Stimulated activated CD4-positive, alpha-beta T cell treated with anti-CD3 and anti-CD28 coated beads, TNF-alpha, amount 100 ng/mL, for 4 hours (primary cell): ENCODE data around the gene P3H3.

ENCODE experiments used
- DNase-seq, 3 experiments: peaks; one replicate each; pipeline ENCODE4 v3.0.0-alpha.2; 2020; ENCODE audit warnings: low read depth in 3 of 3

The P3H3 gene

GRCh38 chr12:6827982-6828780, at the start of gene P3H3:
P3H3 (plus strand) TSS chr12:6828407; CDS start chr12:6828441, 34 bp downstream.
- DNase-seq, result no peak

GRCh38 chr12:6778574-6779550, 49.3 kb upstream of the P3H3 start:
- DNase-seq, result peak; percentile 74 to 85 (median 81)

DNA sequence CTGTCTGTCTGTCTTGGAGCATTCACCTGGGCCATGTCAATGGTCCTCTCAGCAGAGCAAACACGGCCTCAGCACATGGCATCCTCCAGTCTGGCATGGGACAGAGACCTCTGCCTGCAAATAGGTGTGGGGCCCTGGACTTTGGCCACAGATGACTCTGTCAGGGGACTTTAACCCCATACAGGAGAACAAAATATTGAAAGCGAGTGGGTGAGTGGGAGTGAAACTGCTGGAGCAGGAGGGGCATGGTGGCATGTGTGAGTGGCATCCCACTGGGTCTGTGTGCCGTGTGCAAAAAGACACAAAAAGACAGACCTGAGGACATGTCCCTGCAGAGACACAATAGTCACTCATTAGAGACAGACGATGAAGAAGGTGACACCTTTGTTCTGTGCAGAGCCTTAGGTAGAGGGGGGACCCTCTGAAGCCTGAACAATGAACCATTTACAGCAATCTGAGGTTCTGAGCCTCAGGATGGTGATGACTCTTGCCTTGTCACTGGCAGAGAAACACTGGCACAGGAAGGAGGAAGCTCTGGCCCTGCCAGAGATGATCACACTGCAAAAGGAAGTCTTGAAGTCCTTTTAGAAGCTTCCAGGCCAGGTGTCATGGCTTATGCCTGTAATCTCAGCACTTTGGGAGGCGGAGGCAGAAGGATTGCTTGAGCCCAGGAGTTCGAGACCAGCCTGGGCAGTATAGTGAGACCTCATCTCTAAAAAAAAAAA, 48.3 kb upstream of the P3H3 start:
- no peak for DNase-seq

DNA sequence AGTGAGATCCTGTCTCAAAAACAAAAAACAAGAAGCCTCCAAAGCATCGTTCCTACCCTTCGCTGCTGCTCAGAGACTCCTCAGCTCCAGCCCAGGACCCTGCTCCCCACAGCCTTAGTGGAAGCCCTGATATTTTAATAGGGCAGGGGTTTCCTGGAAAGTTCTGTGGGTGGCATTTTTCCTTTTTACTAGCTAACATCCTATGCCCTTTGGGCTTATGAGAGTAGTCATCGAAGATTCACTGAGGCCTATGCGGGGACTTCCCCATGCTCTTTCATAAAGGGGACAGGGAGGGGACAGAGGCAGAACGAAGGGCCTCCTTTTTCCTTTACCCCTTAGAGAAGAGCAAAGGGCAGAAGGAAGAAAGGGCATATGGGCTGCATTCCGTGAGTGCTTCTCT, 47.6 kb upstream of the P3H3 start:
- DNase-seq, result no peak

GRCh38 chr12:6782119-6782518, 46.1 kb upstream of the P3H3 start:
- no peak for DNase-seq

DNA sequence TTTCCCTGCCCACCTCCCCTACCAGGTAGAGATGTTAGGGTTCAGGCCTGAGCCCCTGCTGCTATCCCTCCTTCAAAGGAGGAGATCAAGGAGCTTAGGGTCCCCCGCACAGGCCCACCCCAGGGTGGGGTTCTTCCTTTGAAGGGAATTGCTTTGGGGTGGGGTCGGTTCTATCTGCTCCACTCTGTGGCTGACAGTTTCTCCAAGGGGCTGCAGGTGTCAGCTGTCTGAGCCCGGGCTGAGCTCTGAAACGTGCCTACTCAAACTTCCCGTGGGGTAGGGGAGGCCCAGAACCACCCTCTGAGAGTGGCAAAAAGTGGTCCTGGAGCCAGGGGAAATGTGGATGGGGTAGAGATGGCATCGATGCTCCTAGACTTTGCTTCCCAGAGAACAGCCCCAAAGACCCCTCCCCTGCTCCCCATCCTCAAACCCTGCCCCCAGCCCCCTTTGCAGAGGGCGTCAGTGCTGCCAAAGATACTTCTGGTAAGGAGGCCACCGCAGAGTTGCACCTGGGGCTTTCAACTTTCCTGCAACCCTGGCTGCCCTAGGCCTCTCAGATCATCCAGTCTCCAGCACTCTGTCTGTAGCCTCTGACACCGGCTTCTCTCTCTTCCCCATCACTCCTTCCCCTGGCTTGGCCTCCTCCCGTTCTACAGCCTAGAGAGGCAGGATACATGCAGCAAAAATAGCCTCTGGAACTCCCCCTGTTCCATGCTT, 45.2 kb upstream of the P3H3 start:
- DNase-seq, result no peak

DNA sequence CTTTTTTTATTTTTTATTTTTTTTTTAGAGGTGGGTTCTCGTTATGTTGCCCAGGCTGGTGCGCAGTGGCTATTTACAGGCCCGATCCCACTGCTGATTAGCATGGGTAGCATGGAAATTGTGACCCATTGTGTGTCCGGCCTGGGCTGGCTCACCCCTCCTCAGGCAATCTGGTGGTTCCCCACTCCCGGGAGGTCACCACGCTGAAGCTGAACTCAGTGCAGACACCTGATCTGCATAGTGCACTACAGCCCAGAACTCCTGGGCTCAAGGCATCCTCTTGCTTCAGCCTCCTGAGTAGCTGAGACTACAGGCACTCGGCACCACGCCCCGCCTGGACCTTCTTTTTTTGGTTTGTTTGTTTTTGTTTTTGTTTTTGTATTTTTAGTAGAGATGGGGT, 44.4 kb upstream of the P3H3 start:
- DNase-seq, result no peak

- no peak for DNase-seq
These were observed 43.9 kb upstream of the P3H3 start for GRCh38 chr12:6784296-6784695.

GRCh38 chr12:6784761-6785160, 43.4 kb upstream of the P3H3 start:
- no peak for DNase-seq

DNA sequence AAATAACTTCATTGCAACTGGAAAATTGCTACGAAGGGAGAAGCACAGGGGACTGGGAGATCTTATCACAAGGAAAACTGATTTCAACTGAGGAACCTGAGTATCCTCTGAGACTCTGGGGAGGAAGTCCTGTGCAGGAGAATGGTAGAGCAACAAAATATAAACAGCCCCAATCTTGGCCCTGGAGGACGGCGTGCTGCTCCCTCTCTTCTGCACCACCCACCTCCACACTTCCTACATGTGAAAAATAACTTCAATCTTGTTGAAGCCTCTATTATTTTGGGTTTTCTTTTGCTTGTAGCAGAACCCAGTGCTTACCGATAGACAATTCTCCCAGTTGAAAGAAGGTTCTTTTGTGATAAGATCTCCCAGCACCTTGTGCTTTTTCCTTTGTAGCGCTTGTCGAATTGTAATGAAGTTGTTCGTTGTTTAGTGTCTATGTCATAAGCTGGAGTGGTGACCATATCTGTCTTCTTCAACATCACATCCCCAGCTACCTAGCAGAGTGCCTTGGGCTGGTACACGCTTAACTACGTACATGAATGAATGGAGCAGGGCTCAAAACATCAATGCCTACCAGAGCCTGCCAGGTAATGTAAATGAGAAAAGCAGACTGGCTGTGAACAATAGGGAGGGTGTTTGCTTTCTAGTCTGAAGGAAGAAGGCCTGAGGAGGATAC, 41.7 kb upstream of the P3H3 start:
- no peak for DNase-seq

DNA sequence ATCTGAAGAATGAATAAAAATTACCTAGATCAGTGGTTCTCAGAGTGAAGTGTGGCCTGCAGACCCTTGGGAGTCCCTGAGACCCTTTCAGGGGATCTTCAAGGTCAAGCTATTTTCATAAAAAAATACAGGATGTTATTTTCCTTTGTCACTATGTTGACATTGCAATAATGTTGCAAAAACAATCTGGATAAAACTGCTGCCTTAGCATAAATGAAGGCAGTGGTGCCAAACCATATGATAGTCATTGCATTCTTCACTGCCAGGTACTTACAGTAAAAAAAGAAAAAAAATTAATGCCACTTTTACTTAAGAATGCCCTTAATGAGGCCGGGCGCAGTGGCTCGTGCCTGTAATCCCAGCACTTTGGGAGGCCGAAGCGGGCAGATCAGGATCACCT, 40.9 kb upstream of the P3H3 start:
- DNase-seq, result no peak

DNA sequence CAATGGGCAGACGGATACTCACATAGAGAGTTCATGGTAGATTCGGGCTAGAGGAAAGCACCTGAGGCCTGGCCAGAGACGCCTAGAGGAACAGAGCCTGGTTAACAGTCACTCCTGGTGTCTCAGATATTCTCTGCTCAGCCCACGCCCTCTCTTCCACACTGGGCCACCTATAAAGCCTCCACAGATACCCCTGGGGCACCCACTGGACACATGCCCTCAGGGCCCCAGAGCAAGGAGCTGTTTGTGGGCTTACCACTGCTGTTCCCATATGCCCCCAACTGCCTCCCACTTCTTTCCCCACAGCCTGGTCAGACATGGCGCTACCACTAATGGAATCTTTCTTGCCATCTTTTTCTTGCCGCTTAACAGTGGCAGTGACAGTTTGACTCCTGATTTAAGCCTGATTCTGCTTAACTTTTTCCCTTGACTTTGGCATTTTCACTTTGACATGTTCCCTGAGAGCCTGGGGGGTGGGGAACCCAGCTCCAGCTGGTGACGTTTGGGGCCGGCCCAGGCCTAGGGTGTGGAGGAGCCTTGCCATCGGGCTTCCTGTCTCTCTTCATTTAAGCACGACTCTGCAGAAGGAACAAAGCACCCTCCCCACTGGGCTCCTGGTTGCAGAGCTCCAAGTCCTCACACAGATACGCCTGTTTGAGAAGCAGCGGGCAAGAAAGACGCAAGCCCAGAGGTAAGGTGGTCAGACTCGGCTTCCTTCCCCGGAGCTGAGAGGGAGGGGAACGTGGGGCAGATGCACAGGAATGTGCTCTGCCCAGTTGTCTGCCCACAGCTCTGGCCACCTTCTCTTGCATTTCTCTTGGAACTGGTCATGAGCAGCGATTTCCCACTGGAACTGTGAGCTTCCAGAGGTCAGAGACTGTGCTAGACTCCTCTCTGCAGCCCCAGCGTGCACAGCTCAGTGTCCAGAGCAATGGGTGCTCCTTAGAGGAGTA, 39.0 kb upstream of the P3H3 start, which contains the start of gene CD4:
CD4 (plus strand) TSS at position 557 of the 953 bp plus-strand sequence. CDS start 10,611 bp downstream, outside the sequence.
- peak in 1 of 3 experiments; percentile 43 for DNase-seq

- DNase-seq, result no peak
These were observed 37.6 kb upstream of the P3H3 start for GRCh38 chr12:6790496-6791150.

GRCh38 chr12:6791931-6792520, 36.2 kb upstream of the P3H3 start:
- DNase-seq, result no peak

DNA sequence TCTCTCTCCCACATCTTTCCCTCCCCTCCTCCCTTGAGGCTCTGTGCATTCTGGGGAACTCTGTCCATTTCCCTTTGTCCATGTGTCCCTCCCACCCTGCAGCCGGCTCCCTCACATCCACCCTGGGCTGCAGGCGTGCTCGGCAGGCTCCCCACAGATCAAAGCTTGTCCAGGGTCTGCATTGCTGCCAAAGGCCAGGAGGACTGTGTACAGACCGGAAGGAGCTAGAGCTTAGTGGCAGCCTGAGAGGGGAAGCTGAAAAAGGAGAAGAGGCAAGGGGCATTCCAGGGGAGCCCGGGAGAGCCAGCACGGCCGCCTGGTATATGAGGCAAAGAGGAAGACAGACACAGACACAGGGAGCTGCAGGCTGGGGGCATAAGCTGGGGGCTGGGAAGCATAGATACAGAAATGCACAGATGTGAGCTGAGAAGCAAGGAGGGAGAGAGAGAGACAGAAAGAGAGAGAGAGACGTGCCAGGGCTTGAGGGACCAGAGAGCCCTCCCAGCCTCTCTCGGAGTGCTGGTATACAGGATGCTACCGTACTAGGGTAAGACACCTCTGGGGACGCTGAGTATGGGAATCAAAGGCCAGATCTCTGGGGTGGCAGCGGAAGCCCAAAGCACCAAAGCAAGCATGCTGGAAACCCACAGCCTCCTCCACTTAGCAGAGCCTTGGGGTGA, 35.5 kb upstream of the P3H3 start:
- DNase-seq, result no peak

GRCh38 chr12:6795088-6795487, 33.1 kb upstream of the P3H3 start:
- no peak for DNase-seq

DNA sequence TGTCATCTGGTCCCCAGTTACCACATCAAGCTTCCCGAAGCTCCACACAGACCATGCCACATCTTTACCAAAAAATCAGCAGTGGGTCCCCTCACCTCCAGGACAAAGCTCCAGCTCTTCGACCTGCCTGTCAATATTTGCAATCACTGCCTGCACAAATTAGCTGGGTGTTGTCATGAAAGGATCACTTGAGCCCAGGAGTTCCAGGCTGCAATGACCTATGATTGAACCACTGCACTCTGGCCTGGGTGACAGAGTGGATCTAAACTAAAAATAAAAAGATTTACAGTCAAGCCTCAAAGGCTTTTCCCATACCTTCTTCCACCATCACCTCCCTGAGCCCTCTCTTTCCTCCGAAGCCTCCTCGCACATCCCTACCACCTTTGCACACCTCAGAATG, 31.6 kb upstream of the P3H3 start:
- no peak for DNase-seq

- DNase-seq, result no peak
These were observed 29.1 kb upstream of the P3H3 start for GRCh38 chr12:6799147-6799546.
